HCT116 (cell line): ENCODE results near the gene FXYD4. TPM values are rescaled to one million over a fixed set of nuclear protein-coding genes. Genes with fewer than 3 reads are reported as not detected.

Experiments used
- ATAC-seq: fragments of 200-7000 bp; cut with Tn5 transposase; 2 replicates; pipeline ENCODE4 v1.9.1; 2020; ENCODE audit warnings: mild to moderate bottlenecking, moderate library complexity
- BruUV-seq: library from RNA; stranded (reverse); fragments of 400-500 nt; replicated peaks from 2 replicates; lab custom pipeline; 2021; lab: Mats Ljungman, UMichigan
- CTCF ChIA-PET: fragments of 300-600 bp; sonication (Branson Sonifier 250); formaldehyde crosslinking; loops from one replicate; lab custom pipeline; 2021; ENCODE audit warnings: antibody characterized with exemption; lab: Charles Lee
- POLR2A ChIA-PET: fragments of 300-600, 350-600 bp; sonication (Branson Sonifier 250); formaldehyde crosslinking; loops from one replicate; lab custom pipeline; 2021; ENCODE audit warnings: antibody characterized with exemption; lab: Charles Lee
- RAD21 ChIA-PET, 2 experiments: fragments of 300-600 bp; sonication (Branson Sonifier 250); formaldehyde crosslinking; loops; one replicate each; lab custom pipeline; 2023; ENCODE audit warnings: low total read pairs in 2 of 2; ENCODE audit not compliant: uncharacterized antibody in 2 of 2, unreplicated experiment in 2 of 2, low non-redundant PET in 1 of 2; lab: Charles Lee
- DNase-seq: peaks from one replicate; pipeline ENCODE4 v3.0.0-alpha.2; 2010; ENCODE audit warnings: low read depth, low spot score
- H2AFZ ChIP-seq: fragments of 200-600 bp; shearing (Covaris generic), sonication (generic); 2 replicates; pipeline ENCODE4 v1.6.1; 2017; ENCODE audit warnings: low read depth, mixed run types, mixed read lengths, antibody characterized with exemption, low read length; ENCODE audit not compliant: poor library complexity, severe bottlenecking
- H3K27ac ChIP-seq: 2 replicates; pipeline ENCODE4 v1.5.1; 2012; ENCODE audit warnings: low read depth, low read length
- H3K27me3 ChIP-seq: fragments of 200-600 bp; sonication (generic); 2 replicates; pipeline ENCODE4 v1.6.1; 2016; ENCODE audit warnings: mixed run types, low read length, mixed read lengths; ENCODE audit not compliant: insufficient read depth
- H3K36me3 ChIP-seq, 2 experiments: fragments of 200-500 bp in 1 of 2; fragments of 200-600 bp in 1 of 2; sonication (Bioruptor generic) in 1 of 2; sonication (generic) in 1 of 2; 2 replicates each; pipeline versions ENCODE4 v1.5.1 to v1.6.1; 2014 to 2016; ENCODE audit warnings: low read length in 2 of 2, inconsistent platforms in 1 of 2, mixed read lengths in 1 of 2, mixed run types in 1 of 2; ENCODE audit not compliant: insufficient read depth in 2 of 2, control insufficient read depth in 1 of 2
- H3K4me1 ChIP-seq, 2 experiments: fragments of 200-600 bp in 1 of 2; sonication (generic) in 1 of 2; 2 replicates each; pipeline versions ENCODE4 v1.5.1 to v1.6.1; 2012 to 2017; ENCODE audit warnings: low read length in 2 of 2, inconsistent platforms in 1 of 2, mild to moderate bottlenecking in 1 of 2, mixed read lengths in 1 of 2, mixed run types in 1 of 2, moderate library complexity in 1 of 2; ENCODE audit not compliant: insufficient read depth in 2 of 2, control insufficient read depth in 1 of 2
- H3K4me2 ChIP-seq: fragments of 200-600 bp; sonication (generic); 2 replicates; pipeline ENCODE4 v1.6.1; 2017; ENCODE audit warnings: mixed run types, low read length, mixed read lengths
- H3K4me3 ChIP-seq, 2 experiments: fragments of 200-600 bp in 1 of 2; sonication (generic) in 1 of 2; replicated peaks in 1 of 2; 2 replicates each; pipeline ENCODE4 v1.5.1; 2011 to 2016; ENCODE audit warnings: low read length in 2 of 2, control low read depth in 1 of 2, low read depth in 1 of 2, mild to moderate bottlenecking in 1 of 2, mixed read lengths in 1 of 2, mixed run types in 1 of 2
- H3K79me2 ChIP-seq: fragments of 200-600 bp; sonication (generic); 2 replicates; pipeline ENCODE4 v1.6.1; 2017; ENCODE audit warnings: mild to moderate bottlenecking, mixed run types, low read length, moderate library complexity, mixed read lengths; ENCODE audit not compliant: insufficient read depth
- H3K9ac ChIP-seq: fragments of 200-600 bp; sonication (generic); 2 replicates; pipeline ENCODE4 v1.6.1; 2016; ENCODE audit warnings: low read length, mixed read lengths
- H3K9me2 ChIP-seq: fragments of 200-600 bp; sonication (generic), shearing (Covaris generic); 2 replicates; pipeline ENCODE4 v1.6.1; 2017; ENCODE audit warnings: mixed run types, mild to moderate bottlenecking, moderate library complexity; ENCODE audit not compliant: insufficient read depth
- H3K9me3 ChIP-seq, 2 experiments: fragments of 200-500 bp in 1 of 2; fragments of 200-600 bp in 1 of 2; sonication (Bioruptor generic) in 1 of 2; sonication (generic) in 1 of 2; 2 replicates each; pipeline ENCODE4 v1.6.1; 2014 to 2017; ENCODE audit warnings: low read length in 2 of 2, mixed read lengths in 2 of 2, inconsistent platforms in 1 of 2, low read depth in 1 of 2, mild to moderate bottlenecking in 1 of 2, mixed run types in 1 of 2, moderate library complexity in 1 of 2; ENCODE audit not compliant: control insufficient read depth in 1 of 2, insufficient read depth in 1 of 2
- H4K20me1 ChIP-seq: fragments of 200-600 bp; sonication (generic), shearing (Covaris generic); 2 replicates; pipeline ENCODE4 v1.6.1; 2017; ENCODE audit warnings: mixed run types, mild to moderate bottlenecking, moderate library complexity; ENCODE audit not compliant: insufficient read depth
- ELF1 ChIP-seq: IDR thresholded peaks from 2 replicates; pipeline ENCODE4 v1.6.1; 2012; ENCODE audit warnings: low read depth, borderline replicate concordance
- REST ChIP-seq: IDR thresholded peaks from 2 replicates; pipeline ENCODE4 v1.6.1; 2012; ENCODE audit warnings: low read depth
- SRF ChIP-seq: IDR thresholded peaks from 2 replicates; pipeline ENCODE4 v1.6.1; 2012; ENCODE audit warnings: low read depth
- TCF7L2 ChIP-seq: IDR thresholded peaks from 2 replicates; pipeline ENCODE4 v1.7.0; 2011; ENCODE audit warnings: borderline replicate concordance, inconsistent platforms; ENCODE audit not compliant: insufficient read depth, insufficient read length; ENCODE audit errors: extremely low read depth
- intact Hi-C: fragments of 100-400 bp; cut with micrococcal nuclease; formaldehyde crosslinking; loops from 2 replicates; pipeline ENCODE4 v1.10.0; 2022
- total RNA-seq: library from RNA; stranded (reverse); gene quantifications from one replicate; pipeline ENCODE4 v1.2.1, GENCODE V29; 2021; ENCODE audit not compliant: unreplicated experiment

The FXYD4 gene
- total RNA-seq, 1 experiment from 2014 or later, result 0.71 TPM

- TF ChIP-seq REST (no peak), SRF (no peak), ELF1 (no peak; the same call in 1 of the 2 replicates)
Observed at GRCh38 chr10:43362191-43362839, 9.1 kb upstream of the FXYD4 start (continued).

DNA sequence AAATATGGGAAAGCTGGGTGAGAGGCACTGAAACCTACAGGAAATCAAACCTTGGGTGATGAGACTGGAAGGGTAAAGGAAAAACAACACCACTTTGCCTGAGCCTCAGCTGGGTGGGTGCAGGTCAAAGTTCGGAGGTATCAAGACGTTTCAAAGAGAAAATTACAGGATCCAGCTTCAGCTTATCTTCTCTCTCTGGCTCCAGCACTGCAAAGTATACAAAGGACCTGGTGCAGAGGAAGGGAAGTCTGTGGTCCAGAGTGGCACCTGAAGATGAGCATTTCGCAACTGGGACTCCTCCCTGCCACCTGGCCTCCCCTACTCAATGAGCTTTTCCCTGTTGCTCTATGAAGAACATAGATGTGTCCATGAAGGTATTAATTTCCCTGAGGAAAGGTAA lies 6.4 kb upstream of the FXYD4 start:
- Histone ChIP-seq H3K4me2 (no peak overlapping the region), H3K27me3 (no peaks in the 10 kb centered on the region), H3K4me1 (peaks cover 4 to 21% of the 10 kb centered on the region in 2 experiments; a peak in 3 of 4 replicates), H3K79me2 (peaks cover 6% of the 10 kb centered on the region; the same call in 1 of the 2 replicates), H4K20me1 (no peaks in the 10 kb centered on the region), H3K9me2 (no peaks in the 10 kb centered on the region), H3K36me3 (no peaks in the 10 kb centered on the region), H2AFZ (no peak overlapping the region), H3K27ac (no peak overlapping the region), H3K4me3 (no peak overlapping the region), H3K9me3 (no peaks in the 10 kb centered on the region), H3K9ac (no peak overlapping the region)
- TF ChIP-seq TCF7L2 (no peak), ELF1 (no peak)
- no peak for DNase-seq
- POLR2A ChIA-PET, result no interaction called here
- no peak for ATAC-seq
- CTCF ChIA-PET, result no interaction called here
- RAD21 ChIA-PET, result no interaction called here
- BruUV-seq, result no TSS peak
- intact Hi-C loops, result no loop called here
